Gastroesophageal sphincter (tissue), 3 donors: ENCODE data around the gene ZNF606.

Source experiments
- EP300 ChIP-seq: sonication (generic); formaldehyde crosslinking; IDR thresholded peaks from one replicate; pipeline ENCODE4 v1.6.1; 2017; ENCODE audit warnings: antibody characterized with exemption, mild to moderate bottlenecking
- POLR2A ChIP-seq, 2 donors: fragments of 450-650 bp; IDR thresholded peaks; one replicate each; pipeline ENCODE4 v1.6.1; 2017; ENCODE audit warnings: antibody characterized with exemption in 2 of 2, mild to moderate bottlenecking in 2 of 2, moderate library complexity in 1 of 2
- POLR2AphosphoS5 ChIP-seq: sonication (generic); formaldehyde crosslinking; IDR thresholded peaks from one replicate; pipeline ENCODE4 v1.6.1; 2017; ENCODE audit warnings: antibody characterized with exemption
- TF ChIP-seq, protein P1 (sequence below), 4 experiments: fragments of 200-600 bp in 2 of 4; fragments of 450-650 bp in 2 of 4; sonication (generic) in 1 of 4; IDR thresholded peaks; one replicate each; pipeline ENCODE4 v1.5.1; 2017 to 2019; ENCODE audit warnings: antibody characterized with exemption in 4 of 4, mild to moderate bottlenecking in 2 of 4, moderate library complexity in 2 of 4

DNA sequence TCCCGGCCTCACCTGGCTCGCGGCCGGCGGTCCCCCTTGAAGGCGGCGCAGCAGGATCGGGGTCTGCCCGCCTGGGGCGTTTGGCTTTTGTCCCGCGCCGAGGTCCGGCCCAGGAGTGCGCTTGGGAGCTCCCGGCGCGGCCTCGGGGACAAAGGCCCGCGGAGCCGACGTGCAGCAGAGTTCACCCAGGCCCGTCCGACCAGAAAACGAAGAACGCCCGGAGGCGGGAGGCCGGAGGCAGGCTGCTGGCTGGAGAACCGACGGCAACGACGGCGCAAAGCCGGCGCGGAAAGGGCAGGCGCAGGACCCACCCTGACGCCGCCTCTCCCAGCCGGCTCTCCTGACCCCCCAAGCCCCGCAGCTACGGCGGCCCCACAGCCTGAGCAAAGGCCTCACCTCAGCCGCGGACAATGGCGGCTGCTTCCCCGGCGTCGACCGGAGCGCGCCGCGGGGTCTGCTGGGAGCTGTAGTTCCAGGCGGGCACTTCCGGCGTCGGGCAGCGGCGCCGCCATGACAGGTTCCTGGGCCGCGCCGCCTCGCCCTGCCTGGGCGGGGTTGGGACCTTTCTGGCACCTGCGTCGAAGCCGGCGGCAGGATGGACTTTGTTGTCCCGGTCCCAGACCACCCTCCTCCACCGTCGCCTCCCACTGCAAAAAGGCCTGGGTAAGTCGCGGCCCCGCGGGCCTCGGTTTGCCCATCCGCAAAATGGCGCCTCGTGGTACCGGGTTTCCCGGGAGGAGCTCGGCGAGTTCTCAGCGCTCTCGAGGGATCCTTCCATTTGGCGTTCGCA, at the start of gene ZNF606:
- TF ChIP-seq, protein P1, sequence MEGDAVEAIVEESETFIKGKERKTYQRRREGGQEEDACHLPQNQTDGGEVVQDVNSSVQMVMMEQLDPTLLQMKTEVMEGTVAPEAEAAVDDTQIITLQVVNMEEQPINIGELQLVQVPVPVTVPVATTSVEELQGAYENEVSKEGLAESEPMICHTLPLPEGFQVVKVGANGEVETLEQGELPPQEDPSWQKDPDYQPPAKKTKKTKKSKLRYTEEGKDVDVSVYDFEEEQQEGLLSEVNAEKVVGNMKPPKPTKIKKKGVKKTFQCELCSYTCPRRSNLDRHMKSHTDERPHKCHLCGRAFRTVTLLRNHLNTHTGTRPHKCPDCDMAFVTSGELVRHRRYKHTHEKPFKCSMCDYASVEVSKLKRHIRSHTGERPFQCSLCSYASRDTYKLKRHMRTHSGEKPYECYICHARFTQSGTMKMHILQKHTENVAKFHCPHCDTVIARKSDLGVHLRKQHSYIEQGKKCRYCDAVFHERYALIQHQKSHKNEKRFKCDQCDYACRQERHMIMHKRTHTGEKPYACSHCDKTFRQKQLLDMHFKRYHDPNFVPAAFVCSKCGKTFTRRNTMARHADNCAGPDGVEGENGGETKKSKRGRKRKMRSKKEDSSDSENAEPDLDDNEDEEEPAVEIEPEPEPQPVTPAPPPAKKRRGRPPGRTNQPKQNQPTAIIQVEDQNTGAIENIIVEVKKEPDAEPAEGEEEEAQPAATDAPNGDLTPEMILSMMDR (IDR thresholded peaks at IDR 0.05) = peak in 1 of 4 experiments; percentile 6
- TF ChIP-seq POLR2AphosphoS5 (peak; percentile 85), POLR2A (IDR thresholded peaks at IDR 0.05) (peak; percentile 67 to 69), EP300 (no peak)
